ENCODE measurements around the gene KSR2. TPM values are rescaled to one million over a fixed set of nuclear protein-coding genes. Genes with fewer than 3 reads are reported as not detected.
"Not testable (repeated sequence)": the region's sequence is repeated elsewhere in the genome, so short reads cannot be mapped to it uniquely, and the experiment has no call there.

KSR2 gene
- total RNA-seq, 4 donors from 2014 or later = 1.2 to 11.0 (median 2.2) TPM

GRCh38 chr12:117892441-117892840 lies 76.3 kb downstream of the KSR2 start:
- H3K27me3 ChIP-seq = no peaks in the 10 kb centered on the region
- no peak overlapping the region for H3K4me3 ChIP-seq (replicated peaks in 1 of 3)
- no peak overlapping the region for H3K27ac ChIP-seq
- no peak for TF ChIP-seq CTCF (IDR thresholded peaks at IDR 0.05)
- TF ChIP-seq POLR2A (IDR thresholded peaks at IDR 0.05) = no peak
- no peaks in the 10 kb centered on the region for H3K9me3 ChIP-seq
- no peak for DNase-seq
- no peaks in the 10 kb centered on the region for H3K4me1 ChIP-seq
- intact Hi-C loops (cut with DNase I) = no loop called here
- H3K36me3 ChIP-seq = no peaks in the 10 kb centered on the region

GRCh38 chr12:117891265-117891664 lies 77.5 kb downstream of the KSR2 start:
- intact Hi-C loops (cut with DNase I); H3K4me1 ChIP-seq; H3K36me3 ChIP-seq; H3K27me3 ChIP-seq; H3K27ac ChIP-seq; H3K4me3 ChIP-seq (replicated peaks in 1 of 3); H3K9me3 ChIP-seq; DNase-seq: not testable (repeated sequence)
- 90 to 93% methylated on average over 3 of the region's 3 CpGs for WGBS, 2 donors

- no peaks in the 10 kb centered on the region for H3K36me3 ChIP-seq
- no peak for DNase-seq
- 72 to 82% methylated on average over 2 of the region's 2 CpGs for WGBS, 2 donors
- no peak overlapping the region for H3K27ac ChIP-seq
- no peaks in the 10 kb centered on the region for H3K9me3 ChIP-seq
- H3K27me3 ChIP-seq = no peaks in the 10 kb centered on the region
- no peak for TF ChIP-seq CTCF (IDR thresholded peaks at IDR 0.05)
- TF ChIP-seq POLR2A (IDR thresholded peaks at IDR 0.05) = no peak
- no peaks in the 10 kb centered on the region for H3K4me1 ChIP-seq
- H3K4me3 ChIP-seq (replicated peaks in 1 of 3) = no peak overlapping the region
- intact Hi-C loops (cut with DNase I) = no loop called here
Measured at GRCh38 chr12:117890644-117891043, 78.1 kb downstream of the KSR2 start.

GRCh38 chr12:117890137-117890536 lies 78.7 kb downstream of the KSR2 start:
- intact Hi-C loops (cut with DNase I) = no loop called here
- WGBS, 2 donors = 96 to 98% methylated on average over 2 of the region's 2 CpGs
- Histone ChIP-seq H3K9me3 (no peaks in the 10 kb centered on the region), H3K4me3 (replicated peaks in 1 of 3) (no peak overlapping the region), H3K27me3 (no peaks in the 10 kb centered on the region), H3K36me3 (no peaks in the 10 kb centered on the region), H3K27ac (no peak overlapping the region), H3K4me1 (no peaks in the 10 kb centered on the region)
- TF ChIP-seq POLR2A (IDR thresholded peaks at IDR 0.05) (no peak), CTCF (IDR thresholded peaks at IDR 0.05) (no peak)
- no peak for DNase-seq

GRCh38 chr12:117889098-117889497 lies 79.7 kb downstream of the KSR2 start:
- intact Hi-C loops (cut with DNase I) = no loop called here
- Histone ChIP-seq H3K4me1 (no peaks in the 10 kb centered on the region), H3K27ac (no peak overlapping the region), H3K9me3 (no peaks in the 10 kb centered on the region), H3K36me3 (no peaks in the 10 kb centered on the region), H3K27me3 (no peaks in the 10 kb centered on the region), H3K4me3 (replicated peaks in 1 of 3) (no peak overlapping the region)
- DNase-seq = no peak
- TF ChIP-seq POLR2A (IDR thresholded peaks at IDR 0.05) (no peak), CTCF (IDR thresholded peaks at IDR 0.05) (no peak)
- WGBS, 2 donors = 67 to 70% methylated on average over 7 of the region's 7 CpGs

GRCh38 chr12:117885211-117885610 lies 83.6 kb downstream of the KSR2 start:
- Histone ChIP-seq H3K9me3 (no peaks in the 10 kb centered on the region), H3K4me1 (no peaks in the 10 kb centered on the region), H3K27me3 (no peaks in the 10 kb centered on the region), H3K4me3 (replicated peaks in 1 of 3) (no peak overlapping the region), H3K36me3 (no peaks in the 10 kb centered on the region), H3K27ac (no peak overlapping the region)
- TF ChIP-seq CTCF (IDR thresholded peaks at IDR 0.05) (no peak), POLR2A (IDR thresholded peaks at IDR 0.05) (no peak)
- intact Hi-C loops (cut with DNase I) = no loop called here
- DNase-seq = no peak
- WGBS, 2 donors = 94 to 100% methylated on average over 3 of the region's 3 CpGs
